Heart left ventricle (tissue), 16 donors: ENCODE measurements around the gene PANK4. TPM values are rescaled to one million over a fixed set of nuclear protein-coding genes. Genes with fewer than 3 reads are reported as not detected.

ENCODE experiments used
- ATAC-seq, 4 donors: fragments of 200-7000 bp; cut with Tn5 transposase; one replicate each; pipeline ENCODE4 v1.9.1; 2020 to 2022; ENCODE audit warnings: moderate library complexity in 4 of 4, mild to moderate bottlenecking in 3 of 4, moderate number of reproducible peaks in 1 of 4
- DNase-seq, 5 donors: peaks; one replicate each; pipeline ENCODE4 v3.0.0-alpha.2; 2020
- H3K27ac ChIP-seq, 12 donors: fragments of 200-600 bp; sonication (generic) in 4 of 12; one replicate each; pipeline versions ENCODE4 v1.5.0 to v1.8.0; 2016 to 2022; ENCODE audit warnings: mild to moderate bottlenecking in 2 of 12
- H3K27me3 ChIP-seq, 9 donors: fragments of 200-600 bp; sonication (generic) in 2 of 9; one replicate each; pipeline versions ENCODE4 v1.5.1 to v1.8.0; 2016 to 2022; ENCODE audit warnings: mild to moderate bottlenecking in 3 of 9
- H3K36me3 ChIP-seq, 9 donors: fragments of 200-600 bp; sonication (generic) in 2 of 9; one replicate each; pipeline versions ENCODE4 v1.5.0 to v1.8.0; 2018 to 2022; ENCODE audit warnings: mild to moderate bottlenecking in 2 of 9
- H3K4me1 ChIP-seq, 12 donors: fragments of 200-600 bp; sonication (generic) in 4 of 12; one replicate each; pipeline versions ENCODE4 v1.5.0 to v1.8.0; 2016 to 2022; ENCODE audit warnings: mild to moderate bottlenecking in 3 of 12
- H3K4me3 ChIP-seq, 12 donors: fragments of 200-600 bp; sonication (generic) in 4 of 12; one replicate each; pipeline versions ENCODE4 v1.5.0 to v1.8.0; 2017 to 2022; ENCODE audit warnings: mild to moderate bottlenecking in 9 of 12, moderate library complexity in 4 of 12
- H3K9me3 ChIP-seq, 12 donors: fragments of 200-600 bp; sonication (generic) in 4 of 12; one replicate each; pipeline versions ENCODE4 v1.5.0 to v1.8.0; 2016 to 2022; ENCODE audit warnings: mild to moderate bottlenecking in 1 of 12
- CTCF ChIP-seq, 12 donors: fragments of 200-600 bp; sonication (generic) in 4 of 12; IDR thresholded peaks; one replicate each; pipeline versions ENCODE4 v1.5.0 to v1.8.0; 2018 to 2022; ENCODE audit warnings: antibody characterized with exemption in 12 of 12, mild to moderate bottlenecking in 5 of 12
- POLR2A ChIP-seq, 2 donors: fragments of 450-650 bp; IDR thresholded peaks; one replicate each; pipeline ENCODE4 v1.6.1; 2017; ENCODE audit warnings: antibody characterized with exemption in 2 of 2, mild to moderate bottlenecking in 2 of 2, moderate library complexity in 2 of 2
- WGBS, 4 donors: extraction: QIAGEN DNeasy Blood & Tissue Kit in 2 of 4; methylation state at CpG; one replicate each; pipeline versions ENCODE4 v1.1.5 to v1.1.7; 2013 to 2018; 5-methylcytosine and 5-hydroxymethylcytosine counted together
- intact Hi-C, 10 donors: fragments of 100-400 bp; cut with DNase I; formaldehyde crosslinking; loops; one replicate each; pipeline versions ENCODE4 v1.11.1 to v1.14.2; 2022
- polyA plus RNA-seq, 2 donors: library from polyadenylated mRNA; stranded (reverse); fragments of 200-250 nt; gene quantifications; one replicate each; pipeline ENCODE4 v1.2.3, GENCODE V29; 2013
- total RNA-seq, 9 donors: library from RNA; depleted of rRNA in 2 of 9; stranded (reverse); fragments of >200 nt in 2 of 9; fragmentation: NEBNext Ultra II Directional in 3 of 9; extraction: Animal tissue kit (Norgen Biotek cat#: 25700) in 3 of 9; gene quantifications; one replicate each; pipeline versions ENCODE4 v1.1.0 to v1.2.4, GENCODE V29; 2016 to 2023
- donor health status: ischemic (EF 13 %, LVEDD 7.1; RV severe dilation, severe dysfunction).
- donor health status: healthy with polysubstance abuse.
- donor health status: DM: no; HTN: yes; CAD: no.
- donor health status: DM: no; HTN: no; CAD: no.
- donor health status: ischemic (EF 25% LVEDD 6.9; RV normal size, moderate dysfunction).
- donor health status: ischemic (EF 25% LVEDD 5.7; RV mildly dilated, moderate dysfunction).
- donor health status: healthy.
- donor health status: DM: yes; HTN: yes; CAD: no.
- donor health status: ischemic (EF 35%, LVEDD 5.7; RV mildly dilated, moderate dysfunction).
- donor health status: nonischemic (EF 11% LVEDD 7.7; RV severe dilation, severe dysfunction).
- donor health status: DM: yes; HTN: yes; CAD: no.
- donor health status: PGD.
- donor health status: ischemic (EF 29% LVEDD 5.4; RV normal size, mild dysfunction).
- donor health status: nonischemic (EF 23%, LVEDD 6.1; RV moderate dilation, normal function).

The PANK4 gene
- total and polyA plus RNA-seq, 11 donors: 27.2 to 43.0 (median 34.4) TPM

GRCh38 chr1:2489615-2490014 is 36.8 kb downstream of the PANK4 start:
- H3K27ac ChIP-seq: no peak overlapping the region
- peaks cover 0 to 9% (median 0%) of the 10 kb centered on the region in 9 donors for H3K27me3 ChIP-seq
- TF ChIP-seq POLR2A (IDR thresholded peaks at IDR 0.05) (no peak), CTCF (IDR thresholded peaks at IDR 0.05) (no peak)
- DNase-seq: no peak
- intact Hi-C loops: no loop called here
- H3K36me3 ChIP-seq: no peaks in the 10 kb centered on the region
- ATAC-seq: no peak
- H3K9me3 ChIP-seq: peaks cover 0 to 16% (median 6%) of the 10 kb centered on the region in 12 donors
- no peaks in the 10 kb centered on the region for H3K4me1 ChIP-seq
- 84 to 93% (median 87%) methylated on average over 13 to 14 of the region's 14 CpGs for WGBS, 4 donors
- H3K4me3 ChIP-seq: no peak overlapping the region

- no peak overlapping the region for H3K27ac ChIP-seq
- H3K4me3 ChIP-seq: no peak overlapping the region
- WGBS, 4 donors: 79 to 83% (median 82%) methylated on average over 2 of the region's 2 CpGs
- H3K4me1 ChIP-seq: no peaks in the 10 kb centered on the region
- TF ChIP-seq POLR2A (IDR thresholded peaks at IDR 0.05) (no peak), CTCF (IDR thresholded peaks at IDR 0.05) (no peak)
- no peak for DNase-seq
- ATAC-seq: no peak
- H3K36me3 ChIP-seq: no peaks in the 10 kb centered on the region
- peaks cover 0 to 16% (median 6%) of the 10 kb centered on the region in 12 donors for H3K9me3 ChIP-seq
- H3K27me3 ChIP-seq: peaks cover 0 to 9% (median 0%) of the 10 kb centered on the region in 9 donors
- intact Hi-C loops: no loop called here
Observed at GRCh38 chr1:2488688-2489087, 37.7 kb downstream of the PANK4 start.

GRCh38 chr1:2486558-2486957 is 39.8 kb downstream of the PANK4 start:
- no peak for TF ChIP-seq CTCF (IDR thresholded peaks at IDR 0.05)
- no peak for TF ChIP-seq POLR2A (IDR thresholded peaks at IDR 0.05)
- DNase-seq: no peak
- Histone ChIP-seq H3K27ac (no peak overlapping the region), H3K36me3 (no peaks in the 10 kb centered on the region), H3K9me3 (peaks cover 0 to 16% (median 6%) of the 10 kb centered on the region in 12 donors), H3K27me3 (peaks cover 0 to 3% (median 0%) of the 10 kb centered on the region in 9 donors), H3K4me3 (no peak overlapping the region), H3K4me1 (no peaks in the 10 kb centered on the region)
- WGBS, 4 donors: 82 to 92% (median 85%) methylated on average over 7 to 9 of the region's 9 CpGs
- ATAC-seq: no peak
- intact Hi-C loops: no loop called here

GRCh38 chr1:2486041-2486440 is 40.4 kb downstream of the PANK4 start:
- Histone ChIP-seq H3K4me1 (no peaks in the 10 kb centered on the region), H3K36me3 (no peaks in the 10 kb centered on the region), H3K27ac (no peak overlapping the region), H3K4me3 (no peak overlapping the region), H3K9me3 (peaks cover 0 to 16% (median 6%) of the 10 kb centered on the region in 12 donors), H3K27me3 (peaks cover 0 to 3% (median 0%) of the 10 kb centered on the region in 9 donors)
- no peak for TF ChIP-seq POLR2A (IDR thresholded peaks at IDR 0.05)
- no peak for TF ChIP-seq CTCF (IDR thresholded peaks at IDR 0.05)
- intact Hi-C loops: no loop called here
- ATAC-seq (no peak), DNase-seq (no peak)
- 60 to 93% (median 80%) methylated on average over 2 to 4 of the region's 4 CpGs for WGBS, 4 donors
